Esophagus squamous epithelium (tissue), 4 donors: Measurements from ENCODE around the gene CEP19.

Source experiments
- POLR2A ChIP-seq, 4 donors: fragments of 450-650 bp; IDR thresholded peaks; one replicate each; pipeline ENCODE4 v1.6.1; 2017; ENCODE audit warnings: antibody characterized with exemption in 4 of 4, mild to moderate bottlenecking in 4 of 4, moderate library complexity in 3 of 4
- TF ChIP-seq, protein P1 (sequence below), 6 experiments: fragments of 450-650 bp in 4 of 6; fragments of 200-600 bp in 2 of 6; sonication (generic) in 2 of 6; IDR thresholded peaks; one replicate each; pipeline ENCODE4 v1.5.1; 2016 to 2019; ENCODE audit warnings: antibody characterized with exemption in 6 of 6, mild to moderate bottlenecking in 4 of 6, moderate library complexity in 4 of 6

GRCh38 chr3:196699749-196700148, 12.3 kb downstream of the CEP19 start:
- TF ChIP-seq, protein P1, sequence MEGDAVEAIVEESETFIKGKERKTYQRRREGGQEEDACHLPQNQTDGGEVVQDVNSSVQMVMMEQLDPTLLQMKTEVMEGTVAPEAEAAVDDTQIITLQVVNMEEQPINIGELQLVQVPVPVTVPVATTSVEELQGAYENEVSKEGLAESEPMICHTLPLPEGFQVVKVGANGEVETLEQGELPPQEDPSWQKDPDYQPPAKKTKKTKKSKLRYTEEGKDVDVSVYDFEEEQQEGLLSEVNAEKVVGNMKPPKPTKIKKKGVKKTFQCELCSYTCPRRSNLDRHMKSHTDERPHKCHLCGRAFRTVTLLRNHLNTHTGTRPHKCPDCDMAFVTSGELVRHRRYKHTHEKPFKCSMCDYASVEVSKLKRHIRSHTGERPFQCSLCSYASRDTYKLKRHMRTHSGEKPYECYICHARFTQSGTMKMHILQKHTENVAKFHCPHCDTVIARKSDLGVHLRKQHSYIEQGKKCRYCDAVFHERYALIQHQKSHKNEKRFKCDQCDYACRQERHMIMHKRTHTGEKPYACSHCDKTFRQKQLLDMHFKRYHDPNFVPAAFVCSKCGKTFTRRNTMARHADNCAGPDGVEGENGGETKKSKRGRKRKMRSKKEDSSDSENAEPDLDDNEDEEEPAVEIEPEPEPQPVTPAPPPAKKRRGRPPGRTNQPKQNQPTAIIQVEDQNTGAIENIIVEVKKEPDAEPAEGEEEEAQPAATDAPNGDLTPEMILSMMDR (IDR thresholded peaks at IDR 0.05), result no peak
- no peak for TF ChIP-seq POLR2A (IDR thresholded peaks at IDR 0.05)
